GM23338 (cell line): ENCODE results near the gene MVB12B.
"Not testable (repeated sequence)": the region's sequence is repeated elsewhere in the genome, so short reads cannot be mapped to it uniquely, and the experiment has no call there.

Source experiments
- CREB1 ChIP-seq: fragments of 250-450 bp; sonication (Bioruptor Pico); IDR thresholded peaks from 2 replicates; pipeline ENCODE4 v1.5.0; 2020; ENCODE audit warnings: low read depth, mild to moderate bottlenecking, moderate library complexity
- EZH2 ChIP-seq: fragments of 200-600 bp; sonication (generic); IDR thresholded peaks from one replicate; pipeline ENCODE4 v1.8.0; 2017; ENCODE audit warnings: antibody characterized with exemption, mild to moderate bottlenecking, low read depth; ENCODE audit not compliant: unreplicated experiment
- EZH2phosphoT487 ChIP-seq: fragments of 200-600 bp; sonication (generic); IDR thresholded peaks from one replicate; pipeline ENCODE4 v1.8.1; 2018; ENCODE audit warnings: antibody characterized with exemption; ENCODE audit not compliant: unreplicated experiment
- NANOG ChIP-seq: IDR thresholded peaks from 2 replicates; pipeline ENCODE4 v1.6.1; 2016; ENCODE audit warnings: antibody characterized with exemption, borderline replicate concordance
- POLR2AphosphoS5 ChIP-seq: IDR thresholded peaks from 2 replicates; pipeline ENCODE4 v1.6.1; 2016; ENCODE audit warnings: antibody characterized with exemption, low read depth
- TF ChIP-seq, protein P1 (sequence below), 2 experiments: fragments of 200-600 bp in 1 of 2; sonication (generic) in 1 of 2; conservative IDR thresholded peaks; 2 replicates each; pipeline versions ENCODE4 v1.5.1 to v1.6.1; 2016 to 2017; ENCODE audit warnings: antibody characterized with exemption in 2 of 2, low read depth in 2 of 2, mild to moderate bottlenecking in 2 of 2, moderate library complexity in 1 of 2
- TF ChIP-seq, protein P2 (sequence below): IDR thresholded peaks from one replicate; pipeline ENCODE4 v1.6.1; 2018; ENCODE audit warnings: antibody characterized with exemption; ENCODE audit not compliant: unreplicated experiment
- TF ChIP-seq, protein P3 (sequence below): IDR thresholded peaks from 2 replicates; pipeline ENCODE4 v1.6.1; 2016; ENCODE audit warnings: antibody characterized with exemption

DNA sequence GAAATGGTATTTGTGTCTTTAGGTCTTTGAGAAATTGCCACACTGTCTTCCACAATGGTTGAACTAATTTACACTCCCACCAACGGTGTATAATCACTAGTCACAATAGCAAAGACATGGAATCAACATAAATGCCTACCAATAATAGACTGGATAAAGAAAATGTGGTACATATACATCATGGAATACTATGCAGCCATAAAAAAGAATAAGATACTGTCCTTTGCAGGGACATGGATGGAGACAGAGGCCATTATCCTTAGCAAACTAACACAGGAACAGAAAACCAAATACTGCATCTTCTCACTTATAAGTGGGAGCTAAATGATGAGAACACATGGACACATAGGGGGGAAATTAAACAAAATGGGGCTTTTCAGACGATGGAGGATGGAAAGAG, 41.0 kb upstream of the MVB12B start:
- TF ChIP-seq, protein P1, sequence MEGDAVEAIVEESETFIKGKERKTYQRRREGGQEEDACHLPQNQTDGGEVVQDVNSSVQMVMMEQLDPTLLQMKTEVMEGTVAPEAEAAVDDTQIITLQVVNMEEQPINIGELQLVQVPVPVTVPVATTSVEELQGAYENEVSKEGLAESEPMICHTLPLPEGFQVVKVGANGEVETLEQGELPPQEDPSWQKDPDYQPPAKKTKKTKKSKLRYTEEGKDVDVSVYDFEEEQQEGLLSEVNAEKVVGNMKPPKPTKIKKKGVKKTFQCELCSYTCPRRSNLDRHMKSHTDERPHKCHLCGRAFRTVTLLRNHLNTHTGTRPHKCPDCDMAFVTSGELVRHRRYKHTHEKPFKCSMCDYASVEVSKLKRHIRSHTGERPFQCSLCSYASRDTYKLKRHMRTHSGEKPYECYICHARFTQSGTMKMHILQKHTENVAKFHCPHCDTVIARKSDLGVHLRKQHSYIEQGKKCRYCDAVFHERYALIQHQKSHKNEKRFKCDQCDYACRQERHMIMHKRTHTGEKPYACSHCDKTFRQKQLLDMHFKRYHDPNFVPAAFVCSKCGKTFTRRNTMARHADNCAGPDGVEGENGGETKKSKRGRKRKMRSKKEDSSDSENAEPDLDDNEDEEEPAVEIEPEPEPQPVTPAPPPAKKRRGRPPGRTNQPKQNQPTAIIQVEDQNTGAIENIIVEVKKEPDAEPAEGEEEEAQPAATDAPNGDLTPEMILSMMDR (conservative IDR thresholded peaks at IDR 0.05; ENCODE audit: low read depth in 2 of 2): not testable (repeated sequence)
- TF ChIP-seq EZH2phosphoT487; NANOG; EZH2; POLR2AphosphoS5; CREB1 (CRISPR knock-in tag): not testable (repeated sequence)
- TF ChIP-seq, protein P2, sequence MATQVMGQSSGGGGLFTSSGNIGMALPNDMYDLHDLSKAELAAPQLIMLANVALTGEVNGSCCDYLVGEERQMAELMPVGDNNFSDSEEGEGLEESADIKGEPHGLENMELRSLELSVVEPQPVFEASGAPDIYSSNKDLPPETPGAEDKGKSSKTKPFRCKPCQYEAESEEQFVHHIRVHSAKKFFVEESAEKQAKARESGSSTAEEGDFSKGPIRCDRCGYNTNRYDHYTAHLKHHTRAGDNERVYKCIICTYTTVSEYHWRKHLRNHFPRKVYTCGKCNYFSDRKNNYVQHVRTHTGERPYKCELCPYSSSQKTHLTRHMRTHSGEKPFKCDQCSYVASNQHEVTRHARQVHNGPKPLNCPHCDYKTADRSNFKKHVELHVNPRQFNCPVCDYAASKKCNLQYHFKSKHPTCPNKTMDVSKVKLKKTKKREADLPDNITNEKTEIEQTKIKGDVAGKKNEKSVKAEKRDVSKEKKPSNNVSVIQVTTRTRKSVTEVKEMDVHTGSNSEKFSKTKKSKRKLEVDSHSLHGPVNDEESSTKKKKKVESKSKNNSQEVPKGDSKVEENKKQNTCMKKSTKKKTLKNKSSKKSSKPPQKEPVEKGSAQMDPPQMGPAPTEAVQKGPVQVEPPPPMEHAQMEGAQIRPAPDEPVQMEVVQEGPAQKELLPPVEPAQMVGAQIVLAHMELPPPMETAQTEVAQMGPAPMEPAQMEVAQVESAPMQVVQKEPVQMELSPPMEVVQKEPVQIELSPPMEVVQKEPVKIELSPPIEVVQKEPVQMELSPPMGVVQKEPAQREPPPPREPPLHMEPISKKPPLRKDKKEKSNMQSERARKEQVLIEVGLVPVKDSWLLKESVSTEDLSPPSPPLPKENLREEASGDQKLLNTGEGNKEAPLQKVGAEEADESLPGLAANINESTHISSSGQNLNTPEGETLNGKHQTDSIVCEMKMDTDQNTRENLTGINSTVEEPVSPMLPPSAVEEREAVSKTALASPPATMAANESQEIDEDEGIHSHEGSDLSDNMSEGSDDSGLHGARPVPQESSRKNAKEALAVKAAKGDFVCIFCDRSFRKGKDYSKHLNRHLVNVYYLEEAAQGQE: not testable (repeated sequence)
- TF ChIP-seq, protein P3, sequence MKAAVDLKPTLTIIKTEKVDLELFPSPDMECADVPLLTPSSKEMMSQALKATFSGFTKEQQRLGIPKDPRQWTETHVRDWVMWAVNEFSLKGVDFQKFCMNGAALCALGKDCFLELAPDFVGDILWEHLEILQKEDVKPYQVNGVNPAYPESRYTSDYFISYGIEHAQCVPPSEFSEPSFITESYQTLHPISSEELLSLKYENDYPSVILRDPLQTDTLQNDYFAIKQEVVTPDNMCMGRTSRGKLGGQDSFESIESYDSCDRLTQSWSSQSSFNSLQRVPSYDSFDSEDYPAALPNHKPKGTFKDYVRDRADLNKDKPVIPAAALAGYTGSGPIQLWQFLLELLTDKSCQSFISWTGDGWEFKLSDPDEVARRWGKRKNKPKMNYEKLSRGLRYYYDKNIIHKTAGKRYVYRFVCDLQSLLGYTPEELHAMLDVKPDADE: not testable (repeated sequence)
